Endodermal cell (in vitro differentiated cells): Measurements from ENCODE around the gene CARHSP1. TPM values are rescaled to one million over a fixed set of nuclear protein-coding genes. Genes with fewer than 3 reads are reported as not detected.

Experiments
- DNase-seq: peaks from one replicate; pipeline ENCODE4 v3.0.0-alpha.2; 2017
- H3K27ac ChIP-seq: 2 replicates; pipeline ENCODE4 v1.5.1; 2013; ENCODE audit warnings: mild to moderate bottlenecking, low read depth, low read length, moderate library complexity
- H3K27me3 ChIP-seq: 2 replicates; pipeline ENCODE4 v1.6.1; 2013; ENCODE audit warnings: mild to moderate bottlenecking, low read length, moderate library complexity; ENCODE audit not compliant: insufficient read depth, control insufficient read depth, poor library complexity, severe bottlenecking
- H3K36me3 ChIP-seq: 2 replicates; pipeline ENCODE4 v1.7.0; 2013; ENCODE audit warnings: mild to moderate bottlenecking, low read length, moderate library complexity; ENCODE audit not compliant: control insufficient read depth, insufficient read depth
- H3K4me1 ChIP-seq: one replicate; pipeline ENCODE4 v1.7.0; 2013; ENCODE audit warnings: low read length; ENCODE audit not compliant: control insufficient read depth, insufficient read depth
- H3K4me3 ChIP-seq: 2 replicates; pipeline ENCODE4 v1.5.1; 2013; ENCODE audit warnings: mild to moderate bottlenecking, low read length, moderate library complexity
- H3K9ac ChIP-seq: 2 replicates; pipeline ENCODE4 v1.6.1; 2013; ENCODE audit warnings: mild to moderate bottlenecking, low read length, moderate library complexity; ENCODE audit not compliant: poor library complexity, severe bottlenecking; ENCODE audit errors: extremely low read depth
- H3K9me3 ChIP-seq: 2 replicates; pipeline ENCODE4 v1.6.1; 2013; ENCODE audit warnings: mild to moderate bottlenecking, low read length, moderate library complexity; ENCODE audit not compliant: control insufficient read depth
- H3K27ac Mint-ChIP-seq: 2 replicates; pipeline ENCODE4 v1.8.0; 2020; ENCODE audit warnings: mixed read lengths
- H3K27me3 Mint-ChIP-seq: 2 replicates; pipeline ENCODE4 v1.8.0; 2021; ENCODE audit warnings: mild to moderate bottlenecking, mixed read lengths; ENCODE audit not compliant: insufficient read depth
- H3K36me3 Mint-ChIP-seq: 2 replicates; pipeline ENCODE4 v1.8.0; 2020; ENCODE audit warnings: low read depth, mixed read lengths
- H3K4me1 Mint-ChIP-seq: 2 replicates; pipeline ENCODE4 v1.8.0; 2020; ENCODE audit warnings: mixed read lengths
- H3K4me3 Mint-ChIP-seq: 2 replicates; pipeline ENCODE4 v1.8.0; 2020; ENCODE audit warnings: mild to moderate bottlenecking, moderate library complexity, mixed read lengths
- H3K9me3 Mint-ChIP-seq: 2 replicates; pipeline ENCODE4 v1.8.0; 2020; ENCODE audit warnings: mild to moderate bottlenecking, mixed read lengths
- WGBS, 2 experiments: methylation state at CpG; one replicate each; pipeline versions ENCODE4 v1.1.5 to v1.1.7; 2013; ENCODE audit warnings: missing lambda C conversion rate in 2 of 2, mixed read lengths in 1 of 2; ENCODE audit not compliant: insufficient coverage in 1 of 2, insufficient read length in 1 of 2; 5-methylcytosine and 5-hydroxymethylcytosine counted together
- total RNA-seq, 2 donors: library from RNA; stranded (reverse); fragmentation: NEBNext Ultra II Directional in 1 of 2; extraction: Animal tissue kit (Norgen Biotek cat#: 25700) in 1 of 2; gene quantifications; 2 replicates in 1 of 2; 3 replicates in 1 of 2; pipeline ENCODE4 v1.2.1, GENCODE V29; 2021
- TF ChIP-seq, protein P1 (sequence below): fragments of 200-600 bp; sonication (generic); conservative IDR thresholded peaks from 2 replicates; pipeline ENCODE4 v1.5.0; 2021; ENCODE audit warnings: antibody characterized with exemption, mild to moderate bottlenecking

CARHSP1 gene
- total RNA-seq, 2 donors from 2014 or later, result 233 to 275 TPM

DNA sequence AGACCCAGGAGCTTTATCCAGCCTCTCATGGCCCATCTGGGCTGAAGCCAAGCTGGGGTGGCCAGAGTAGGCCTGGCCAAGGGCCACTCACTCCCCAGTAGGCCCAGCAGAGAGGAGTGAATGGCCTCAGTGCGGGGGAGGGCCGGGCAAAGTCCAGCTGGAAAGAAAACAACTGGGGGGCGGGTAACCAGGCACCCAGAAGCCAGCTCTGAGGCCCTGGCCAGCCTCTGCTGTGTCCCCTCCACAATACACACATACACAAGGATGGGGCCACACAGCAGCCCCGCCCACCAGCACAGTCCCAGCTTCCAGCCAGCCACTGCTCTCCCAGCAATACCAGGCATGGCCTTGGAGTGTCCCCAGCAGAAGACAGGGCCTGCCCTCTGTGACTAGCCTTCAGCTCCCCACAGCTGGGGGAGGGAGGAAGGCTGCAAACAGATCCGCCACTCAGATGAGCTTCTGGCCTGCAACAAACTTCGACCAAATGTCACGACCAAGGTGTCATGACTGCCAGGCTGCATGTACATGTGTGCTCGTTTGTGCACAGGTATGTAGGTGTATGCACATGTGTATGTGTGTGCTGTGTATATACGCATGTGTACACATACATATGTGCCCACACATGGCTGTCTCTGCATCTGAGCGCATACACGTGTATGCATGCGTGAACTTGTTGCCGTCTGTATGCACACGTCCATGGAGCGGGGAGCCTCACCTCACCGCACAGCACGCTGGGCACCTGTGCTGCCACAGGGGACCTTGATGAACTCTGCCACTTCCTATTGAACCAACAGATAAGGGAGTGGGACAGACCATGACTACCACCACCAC is 5.0 kb downstream of the CARHSP1 start:
- DNase-seq, result peak; percentile 81
- H3K36me3 ChIP-seq, result peaks cover 47% of the 10 kb centered on the region
- peaks cover 34% of the 10 kb centered on the region for H3K4me1 Mint-ChIP-seq
- no peak overlapping the region for H3K9ac ChIP-seq
- peak overlapping the region; percentile 62 for H3K27ac Mint-ChIP-seq
- peak overlapping the region; percentile 27 for H3K4me3 Mint-ChIP-seq
- no peaks in the 10 kb centered on the region for H3K27me3 ChIP-seq
- H3K27ac ChIP-seq, result no peak overlapping the region
- TF ChIP-seq, protein P1, sequence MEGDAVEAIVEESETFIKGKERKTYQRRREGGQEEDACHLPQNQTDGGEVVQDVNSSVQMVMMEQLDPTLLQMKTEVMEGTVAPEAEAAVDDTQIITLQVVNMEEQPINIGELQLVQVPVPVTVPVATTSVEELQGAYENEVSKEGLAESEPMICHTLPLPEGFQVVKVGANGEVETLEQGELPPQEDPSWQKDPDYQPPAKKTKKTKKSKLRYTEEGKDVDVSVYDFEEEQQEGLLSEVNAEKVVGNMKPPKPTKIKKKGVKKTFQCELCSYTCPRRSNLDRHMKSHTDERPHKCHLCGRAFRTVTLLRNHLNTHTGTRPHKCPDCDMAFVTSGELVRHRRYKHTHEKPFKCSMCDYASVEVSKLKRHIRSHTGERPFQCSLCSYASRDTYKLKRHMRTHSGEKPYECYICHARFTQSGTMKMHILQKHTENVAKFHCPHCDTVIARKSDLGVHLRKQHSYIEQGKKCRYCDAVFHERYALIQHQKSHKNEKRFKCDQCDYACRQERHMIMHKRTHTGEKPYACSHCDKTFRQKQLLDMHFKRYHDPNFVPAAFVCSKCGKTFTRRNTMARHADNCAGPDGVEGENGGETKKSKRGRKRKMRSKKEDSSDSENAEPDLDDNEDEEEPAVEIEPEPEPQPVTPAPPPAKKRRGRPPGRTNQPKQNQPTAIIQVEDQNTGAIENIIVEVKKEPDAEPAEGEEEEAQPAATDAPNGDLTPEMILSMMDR, result peak; percentile 50
- H3K9me3 ChIP-seq, result no peaks in the 10 kb centered on the region
- H3K4me3 ChIP-seq, result no peak overlapping the region
- H3K36me3 Mint-ChIP-seq, result peaks cover 34% of the 10 kb centered on the region
- no peaks in the 10 kb centered on the region for H3K9me3 Mint-ChIP-seq
- H3K27me3 Mint-ChIP-seq, result no peaks in the 10 kb centered on the region
- peaks cover 26% of the 10 kb centered on the region for H3K4me1 ChIP-seq
- 86 to 89% methylated on average over 15 to 17 of the region's 17 CpGs for WGBS, 2 experiments

DNA sequence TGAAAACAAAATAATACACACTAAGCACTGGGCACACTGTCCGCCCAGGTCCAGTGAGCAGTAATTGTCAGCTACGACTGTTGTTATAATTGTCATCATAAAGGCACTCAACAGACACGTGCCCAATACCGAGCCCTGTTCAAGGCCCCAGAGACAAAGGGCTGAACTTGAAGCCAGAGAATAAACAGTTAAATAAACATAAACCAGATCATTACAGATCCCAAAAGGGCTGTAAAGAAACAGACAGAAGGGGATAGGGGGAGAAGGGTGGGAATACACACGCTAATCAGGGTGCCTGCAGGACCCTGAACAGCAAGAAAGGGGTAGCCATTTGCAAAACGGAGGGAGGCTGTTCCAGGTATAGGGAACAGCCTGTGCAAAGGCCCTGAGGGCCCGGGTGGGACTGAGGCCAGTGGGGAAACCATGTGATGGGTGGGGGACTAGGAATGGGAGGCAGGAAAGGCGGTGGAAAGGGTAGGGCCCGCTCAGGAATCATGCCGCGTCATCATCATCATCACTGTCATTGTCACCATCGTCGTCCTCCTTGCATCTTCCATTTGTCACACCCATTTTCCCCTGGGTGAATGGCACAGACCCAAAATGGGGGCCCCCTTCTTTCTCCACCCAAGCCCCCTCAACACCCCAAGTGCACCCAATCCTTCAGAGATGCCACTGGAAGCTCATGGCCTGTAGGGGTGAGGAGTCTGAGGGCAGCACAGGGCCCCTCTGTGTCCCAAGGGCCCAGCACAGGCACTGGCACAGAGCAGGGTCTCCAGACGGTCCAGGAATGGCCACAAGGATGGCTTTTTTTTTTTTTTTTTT is 6.3 kb downstream of the CARHSP1 start:
- Histone ChIP-seq H3K36me3 (peaks cover 58% of the 10 kb centered on the region), H3K4me1 (peaks cover 26% of the 10 kb centered on the region), H3K27me3 (no peaks in the 10 kb centered on the region), H3K9ac (no peak overlapping the region), H3K9me3 (no peaks in the 10 kb centered on the region), H3K4me3 (no peak overlapping the region), H3K27ac (no peak overlapping the region)
- Mint-ChIP-seq H3K27me3 (no peaks in the 10 kb centered on the region), H3K27ac (no peak overlapping the region), H3K9me3 (no peaks in the 10 kb centered on the region), H3K4me3 (no peak overlapping the region), H3K36me3 (peaks cover 47% of the 10 kb centered on the region), H3K4me1 (peaks cover 34% of the 10 kb centered on the region)
- TF ChIP-seq, protein P1, result no peak
- DNase-seq, result no peak
- WGBS, 2 experiments, result 88 to 98% methylated on average over 6 to 14 of the region's 14 CpGs

DNA sequence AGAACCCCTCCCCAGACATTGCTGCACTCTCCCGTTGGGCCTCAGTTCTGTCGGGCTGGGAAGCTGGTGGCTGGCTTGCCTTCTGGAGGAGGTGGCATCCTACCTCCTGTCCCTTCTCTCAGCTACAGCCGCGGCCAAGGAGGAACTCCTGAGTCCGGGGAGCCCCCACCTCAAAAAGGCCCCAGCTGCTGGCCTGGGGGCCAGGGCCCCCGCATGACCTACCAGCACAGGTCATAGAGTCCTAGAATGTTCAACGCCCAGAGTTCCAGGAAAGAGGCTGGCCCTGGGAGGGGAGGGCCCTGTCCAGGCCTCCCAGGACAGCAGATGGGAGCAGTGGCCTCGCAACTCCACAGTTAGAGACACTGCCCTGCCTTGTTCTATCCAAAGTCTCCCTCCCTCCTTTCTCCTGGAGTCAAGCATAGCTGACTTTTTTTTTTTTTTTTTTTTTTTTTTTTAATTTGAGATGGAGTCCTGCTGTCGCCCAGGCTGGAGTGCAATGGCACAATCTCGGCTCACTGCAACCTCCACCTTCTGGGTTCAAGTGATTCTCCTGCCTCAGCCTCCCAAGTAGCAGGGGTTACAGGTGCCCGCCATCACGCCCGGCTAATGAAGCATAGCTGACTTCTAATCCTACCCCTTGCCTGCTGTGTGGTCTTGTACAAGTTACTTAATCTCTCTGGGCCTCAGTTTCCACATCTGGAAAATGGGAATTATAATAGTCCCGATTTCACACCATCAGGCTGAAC is 7.1 kb downstream of the CARHSP1 start:
- WGBS, 2 experiments, result 90 to 93% methylated on average over 8 to 13 of the region's 14 CpGs
- Histone ChIP-seq H3K4me3 (no peak overlapping the region), H3K27me3 (no peaks in the 10 kb centered on the region), H3K36me3 (peaks cover 62% of the 10 kb centered on the region), H3K27ac (no peak overlapping the region), H3K9ac (no peak overlapping the region), H3K4me1 (peaks cover 26% of the 10 kb centered on the region), H3K9me3 (no peaks in the 10 kb centered on the region)
- H3K4me1 Mint-ChIP-seq, result peaks cover 32% of the 10 kb centered on the region
- TF ChIP-seq, protein P1, result no peak
- H3K9me3 Mint-ChIP-seq, result no peaks in the 10 kb centered on the region
- H3K27me3 Mint-ChIP-seq, result no peaks in the 10 kb centered on the region
- no peak overlapping the region for H3K4me3 Mint-ChIP-seq
- H3K36me3 Mint-ChIP-seq, result peaks cover 55% of the 10 kb centered on the region
- no peak for DNase-seq
- H3K27ac Mint-ChIP-seq, result no peak overlapping the region
